Progenitor cell of endocrine pancreas (in vitro differentiated cells): ENCODE measurements around the gene EREG. TPM values are rescaled to one million over a fixed set of nuclear protein-coding genes. Genes with fewer than 3 reads are reported as not detected.

Source experiments
- DNase-seq: peaks from one replicate; pipeline ENCODE4 v3.0.0; 2021; ENCODE audit warnings: low spot score; ENCODE audit not compliant: unreplicated experiment
- H3K27ac Mint-ChIP-seq: 2 replicates; pipeline ENCODE4 v1.8.0; 2021; ENCODE audit warnings: mild to moderate bottlenecking, moderate library complexity, mixed read lengths
- H3K27me3 Mint-ChIP-seq: 2 replicates; pipeline ENCODE4 v1.8.0; 2021; ENCODE audit warnings: mixed read lengths
- H3K36me3 Mint-ChIP-seq: 2 replicates; pipeline ENCODE4 v1.8.0; 2022; ENCODE audit warnings: mixed read lengths; ENCODE audit not compliant: insufficient read depth
- H3K4me1 Mint-ChIP-seq: 2 replicates; pipeline ENCODE4 v1.8.0; 2021; ENCODE audit warnings: low read depth, mixed read lengths
- H3K4me3 Mint-ChIP-seq: 2 replicates; pipeline ENCODE4 v1.8.0; 2021; ENCODE audit warnings: low read depth, mild to moderate bottlenecking, moderate library complexity, mixed read lengths
- H3K9me3 Mint-ChIP-seq: 2 replicates; pipeline ENCODE4 v1.8.0; 2021; ENCODE audit warnings: low read depth, mixed read lengths
- total RNA-seq: library from RNA; stranded (reverse); gene quantifications from 2 replicates; pipeline ENCODE4 v1.2.1, GENCODE V29; 2021
- TF ChIP-seq, protein P1 (sequence below): fragments of 200-600 bp; sonication (generic); IDR thresholded peaks from one replicate; pipeline ENCODE4 v1.5.0; 2021; ENCODE audit warnings: antibody characterized with exemption, mild to moderate bottlenecking; ENCODE audit not compliant: unreplicated experiment

The EREG gene
- total RNA-seq, 1 donor from 2014 or later, result not detected

DNA sequence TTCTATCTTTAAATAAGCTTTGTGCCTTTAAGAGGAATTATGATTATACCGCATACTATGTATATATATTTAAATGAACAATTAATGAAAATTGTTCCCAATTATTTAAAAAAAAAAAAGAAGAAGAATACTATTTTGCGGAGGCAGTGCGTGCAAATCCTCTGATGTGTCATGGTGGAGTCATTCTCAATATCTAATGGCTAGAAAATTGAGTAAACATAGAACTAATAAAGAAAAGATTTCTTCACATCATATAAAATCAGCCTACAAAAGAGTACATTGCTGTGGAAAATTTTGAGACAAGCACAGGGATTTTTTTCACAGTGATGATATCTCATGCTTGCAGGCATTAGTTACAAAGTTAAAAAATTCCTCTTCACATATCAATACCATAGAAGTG is 2.6 kb upstream of the EREG start:
- Mint-ChIP-seq H3K27me3 (peaks cover 46% of the 10 kb centered on the region), H3K27ac (no peak overlapping the region), H3K4me3 (no peak overlapping the region), H3K9me3 (no peaks in the 10 kb centered on the region), H3K36me3 (no peaks in the 10 kb centered on the region), H3K4me1 (peaks cover 3% of the 10 kb centered on the region)
- no peak for DNase-seq
- TF ChIP-seq, protein P1, sequence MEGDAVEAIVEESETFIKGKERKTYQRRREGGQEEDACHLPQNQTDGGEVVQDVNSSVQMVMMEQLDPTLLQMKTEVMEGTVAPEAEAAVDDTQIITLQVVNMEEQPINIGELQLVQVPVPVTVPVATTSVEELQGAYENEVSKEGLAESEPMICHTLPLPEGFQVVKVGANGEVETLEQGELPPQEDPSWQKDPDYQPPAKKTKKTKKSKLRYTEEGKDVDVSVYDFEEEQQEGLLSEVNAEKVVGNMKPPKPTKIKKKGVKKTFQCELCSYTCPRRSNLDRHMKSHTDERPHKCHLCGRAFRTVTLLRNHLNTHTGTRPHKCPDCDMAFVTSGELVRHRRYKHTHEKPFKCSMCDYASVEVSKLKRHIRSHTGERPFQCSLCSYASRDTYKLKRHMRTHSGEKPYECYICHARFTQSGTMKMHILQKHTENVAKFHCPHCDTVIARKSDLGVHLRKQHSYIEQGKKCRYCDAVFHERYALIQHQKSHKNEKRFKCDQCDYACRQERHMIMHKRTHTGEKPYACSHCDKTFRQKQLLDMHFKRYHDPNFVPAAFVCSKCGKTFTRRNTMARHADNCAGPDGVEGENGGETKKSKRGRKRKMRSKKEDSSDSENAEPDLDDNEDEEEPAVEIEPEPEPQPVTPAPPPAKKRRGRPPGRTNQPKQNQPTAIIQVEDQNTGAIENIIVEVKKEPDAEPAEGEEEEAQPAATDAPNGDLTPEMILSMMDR, result no peak

DNA sequence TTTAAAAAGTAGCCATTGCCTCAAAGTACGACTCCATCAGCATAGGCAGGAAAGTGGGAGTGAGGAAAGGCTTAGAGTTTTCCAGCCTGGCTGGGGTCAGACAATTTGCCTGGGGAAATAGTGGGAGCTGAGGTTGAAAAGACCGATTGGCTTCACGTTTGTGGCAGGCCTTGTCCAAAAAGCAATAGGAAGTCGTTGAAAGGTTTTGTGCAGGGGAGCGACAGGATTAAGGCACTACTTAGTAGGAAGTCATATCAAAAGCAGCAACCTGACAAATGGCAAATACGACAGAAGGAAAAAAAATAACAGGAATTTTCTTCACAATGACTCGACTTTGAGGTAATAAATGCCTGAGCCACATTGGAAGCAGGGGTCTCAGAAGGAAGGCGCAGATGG is 691 bp upstream of the EREG start:
- Mint-ChIP-seq H3K9me3 (no peaks in the 10 kb centered on the region), H3K4me3 (no peak overlapping the region), H3K27me3 (peaks cover 59% of the 10 kb centered on the region), H3K36me3 (no peaks in the 10 kb centered on the region), H3K4me1 (peaks cover 3% of the 10 kb centered on the region), H3K27ac (no peak overlapping the region)
- no peak for DNase-seq
- TF ChIP-seq, protein P1, result no peak

DNA sequence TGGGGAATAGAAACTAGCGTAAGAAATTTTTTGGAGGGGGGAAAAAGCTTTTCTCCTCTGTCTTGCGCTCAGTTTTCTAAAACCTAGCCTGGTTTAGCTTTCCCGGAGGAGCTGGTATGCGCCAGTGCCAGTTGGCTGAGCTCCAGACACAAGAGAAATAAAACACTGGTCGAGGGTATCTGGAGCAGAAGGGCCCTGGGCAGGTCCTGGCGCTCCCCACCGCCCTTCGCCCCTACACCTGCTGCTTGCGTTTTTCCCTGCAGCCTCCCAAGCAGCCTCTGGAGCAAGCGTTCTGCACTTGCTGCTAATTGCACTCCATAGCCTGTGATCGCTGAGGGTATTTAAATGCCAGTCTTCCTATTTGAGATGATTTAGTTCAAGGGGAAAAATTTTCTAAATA is 816 bp downstream of the EREG start:
- DNase-seq, result peak; percentile 14

DNA sequence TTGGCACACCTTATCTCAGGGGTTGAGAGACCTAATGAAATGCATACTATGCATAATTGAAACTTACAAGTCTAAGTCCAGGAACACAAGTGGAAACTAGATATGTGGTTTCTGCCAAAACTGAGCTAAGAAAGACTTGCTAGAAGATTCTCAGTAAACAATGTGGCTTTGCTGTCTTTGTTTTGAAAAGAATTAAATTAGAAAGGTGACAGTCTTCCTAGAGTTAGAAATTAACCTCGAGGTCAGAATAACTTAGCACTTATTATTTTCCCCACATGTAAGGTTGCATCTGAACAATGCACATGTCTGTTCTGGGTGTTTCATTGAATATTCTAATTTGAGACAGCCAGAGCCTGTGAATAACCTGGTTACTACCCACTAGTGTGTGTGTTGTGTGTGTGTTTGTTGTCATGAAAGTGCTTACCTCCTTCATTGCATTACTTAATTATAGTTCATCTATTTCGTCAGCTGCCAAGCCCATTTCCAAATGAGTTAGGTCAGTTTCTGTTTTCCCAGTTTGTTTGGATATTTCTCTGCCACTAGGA is 1.5 kb downstream of the EREG start:
- no peaks in the 10 kb centered on the region for H3K36me3 Mint-ChIP-seq
- no peak for DNase-seq
- H3K27ac Mint-ChIP-seq, result no peak overlapping the region
- no peaks in the 10 kb centered on the region for H3K9me3 Mint-ChIP-seq
- no peak overlapping the region for H3K4me3 Mint-ChIP-seq
- TF ChIP-seq, protein P1, result no peak
- H3K27me3 Mint-ChIP-seq, result peaks cover 59% of the 10 kb centered on the region
- H3K4me1 Mint-ChIP-seq, result peaks cover 3% of the 10 kb centered on the region

More for the DNA sequence above, 816 bp downstream of the EREG start:
- Mint-ChIP-seq H3K4me1 (peaks cover 3% of the 10 kb centered on the region), H3K27me3 (peaks cover 59% of the 10 kb centered on the region), H3K27ac (no peak overlapping the region), H3K9me3 (no peaks in the 10 kb centered on the region), H3K36me3 (no peaks in the 10 kb centered on the region), H3K4me3 (no peak overlapping the region)
- TF ChIP-seq, protein P1, result no peak

DNA sequence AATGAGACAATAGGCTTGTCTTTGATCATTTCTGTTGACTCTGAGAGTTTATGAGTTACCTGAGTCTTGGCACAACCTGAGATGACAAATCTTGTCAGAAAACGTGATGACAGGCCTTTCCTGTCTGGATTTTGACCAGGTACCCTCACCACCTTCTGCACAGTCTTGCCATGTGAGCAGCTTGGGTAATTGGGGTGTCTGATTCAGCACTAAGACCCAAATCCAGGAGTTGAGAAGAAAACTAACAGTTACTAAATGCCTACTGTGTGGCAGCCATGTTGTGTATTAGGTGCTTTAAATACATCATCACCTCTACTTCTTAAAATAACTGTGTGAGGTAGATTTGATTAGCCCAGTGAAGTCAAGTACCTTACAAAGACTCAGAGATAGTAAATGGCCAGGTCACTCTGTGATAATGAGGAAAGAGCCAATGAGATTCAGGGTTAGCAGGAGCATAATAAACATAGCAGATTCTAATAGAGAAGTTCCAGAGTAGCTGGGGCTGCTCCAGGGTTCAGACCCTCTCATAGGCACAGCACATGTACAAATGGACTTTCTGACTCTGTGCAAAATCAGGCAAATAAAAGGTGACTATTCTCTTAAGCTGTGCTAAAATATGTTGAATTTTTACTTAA is 2.8 kb downstream of the EREG start:
- Mint-ChIP-seq H3K27me3 (peaks cover 56% of the 10 kb centered on the region), H3K4me3 (no peak overlapping the region), H3K9me3 (no peaks in the 10 kb centered on the region), H3K36me3 (no peaks in the 10 kb centered on the region), H3K4me1 (peaks cover 3% of the 10 kb centered on the region), H3K27ac (no peak overlapping the region)
- TF ChIP-seq, protein P1, result no peak
- DNase-seq, result no peak
